Smooth muscle cell of the pulmonary artery (primary cell): ENCODE results near the gene UGT3A1. TPM values are rescaled to one million over a fixed set of nuclear protein-coding genes. Genes with fewer than 3 reads are reported as not detected.

Experiments
- total RNA-seq: library from RNA; depleted of rRNA; stranded (reverse); fragments of >200 nt; gene quantifications from 2 replicates; pipeline ENCODE4 v1.2.3, GENCODE V29; 2014

Gene UGT3A1
- not detected in 2 replicates for total RNA-seq

GRCh38 chr5:35990941-35991611, at the start of gene UGT3A1:
Gene UGT3A1, minus strand, starts transcription at chr5:35991390. Its CDS starts 150 bp downstream, at chr5:35991240.

GRCh38 chr5:35938568-35939227, 52.5 kb downstream of the UGT3A1 start, which contains the start of gene CAPSL:
Gene CAPSL, minus strand, starts transcription at chr5:35938622. Its CDS starts 17,502 bp downstream, at chr5:35921120.

Other genes with a start within 250 kb of the UGT3A1 start
- 5.4 and 9.8 TPM in 2 replicates for gene IL7R, start 134.5 kb downstream of the UGT3A1 start, total RNA-seq
- gene CAPSL, start 52.8 kb downstream of the UGT3A1 start, total RNA-seq, result 0.07 TPM in 1 of 2 replicates, not detected in the other
- not detected in 2 replicates for gene UGT3A2, start 75.5 kb upstream of the UGT3A1 start, total RNA-seq
- gene LMBRD2, start 160.5 kb upstream of the UGT3A1 start, total RNA-seq, result 22.1 and 24.5 TPM in 2 replicates
- 18.2 and 20.1 TPM in 2 replicates for gene SKP2, start 160.7 kb upstream of the UGT3A1 start, total RNA-seq